ENCODE data around the gene ZXDC.

DNA sequence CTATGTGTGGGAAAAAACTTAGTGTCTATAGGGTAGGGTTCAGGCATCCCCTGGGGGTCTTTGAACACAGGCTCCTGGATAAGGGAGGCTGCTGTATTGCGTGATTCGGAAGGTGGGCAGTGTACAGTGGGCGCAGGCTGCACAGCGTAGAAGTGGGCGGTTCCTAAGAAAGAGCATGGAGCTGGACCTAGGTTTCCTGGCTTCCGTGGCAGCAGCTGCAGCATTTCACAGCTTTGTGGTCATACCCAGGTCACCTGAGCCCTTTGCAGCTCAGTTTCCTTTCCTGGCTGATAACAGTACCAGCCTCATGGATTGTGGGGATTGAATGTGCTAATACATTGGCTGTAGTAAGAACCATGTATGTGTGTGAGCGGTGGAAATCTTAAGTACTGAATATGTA lies 58.7 kb downstream of the ZXDC start:
- TF ChIP-seq, protein P1, sequence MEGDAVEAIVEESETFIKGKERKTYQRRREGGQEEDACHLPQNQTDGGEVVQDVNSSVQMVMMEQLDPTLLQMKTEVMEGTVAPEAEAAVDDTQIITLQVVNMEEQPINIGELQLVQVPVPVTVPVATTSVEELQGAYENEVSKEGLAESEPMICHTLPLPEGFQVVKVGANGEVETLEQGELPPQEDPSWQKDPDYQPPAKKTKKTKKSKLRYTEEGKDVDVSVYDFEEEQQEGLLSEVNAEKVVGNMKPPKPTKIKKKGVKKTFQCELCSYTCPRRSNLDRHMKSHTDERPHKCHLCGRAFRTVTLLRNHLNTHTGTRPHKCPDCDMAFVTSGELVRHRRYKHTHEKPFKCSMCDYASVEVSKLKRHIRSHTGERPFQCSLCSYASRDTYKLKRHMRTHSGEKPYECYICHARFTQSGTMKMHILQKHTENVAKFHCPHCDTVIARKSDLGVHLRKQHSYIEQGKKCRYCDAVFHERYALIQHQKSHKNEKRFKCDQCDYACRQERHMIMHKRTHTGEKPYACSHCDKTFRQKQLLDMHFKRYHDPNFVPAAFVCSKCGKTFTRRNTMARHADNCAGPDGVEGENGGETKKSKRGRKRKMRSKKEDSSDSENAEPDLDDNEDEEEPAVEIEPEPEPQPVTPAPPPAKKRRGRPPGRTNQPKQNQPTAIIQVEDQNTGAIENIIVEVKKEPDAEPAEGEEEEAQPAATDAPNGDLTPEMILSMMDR (conservative IDR thresholded peaks at IDR 0.05) = no peak
- no peak for TF ChIP-seq ZFX (IDR thresholded peaks at IDR 0.05)

All from C4-2B (cell line).